GM12891 (cell line): Measurements from ENCODE around the gene COL5A1.

Experiments used
- POLR2A ChIP-seq: IDR thresholded peaks from 2 replicates; pipeline ENCODE4 v1.6.1; 2011; ENCODE audit warnings: low read depth, low read length, control low read depth
- POLR2AphosphoS5 ChIP-seq: IDR thresholded peaks from 2 replicates; pipeline ENCODE4 v1.6.1; 2011; ENCODE audit warnings: low read depth, low read length, control low read depth
- TAF1 ChIP-seq: IDR thresholded peaks from 2 replicates; pipeline ENCODE4 v1.6.1; 2011; ENCODE audit warnings: low read depth, low read length, control low read depth

DNA sequence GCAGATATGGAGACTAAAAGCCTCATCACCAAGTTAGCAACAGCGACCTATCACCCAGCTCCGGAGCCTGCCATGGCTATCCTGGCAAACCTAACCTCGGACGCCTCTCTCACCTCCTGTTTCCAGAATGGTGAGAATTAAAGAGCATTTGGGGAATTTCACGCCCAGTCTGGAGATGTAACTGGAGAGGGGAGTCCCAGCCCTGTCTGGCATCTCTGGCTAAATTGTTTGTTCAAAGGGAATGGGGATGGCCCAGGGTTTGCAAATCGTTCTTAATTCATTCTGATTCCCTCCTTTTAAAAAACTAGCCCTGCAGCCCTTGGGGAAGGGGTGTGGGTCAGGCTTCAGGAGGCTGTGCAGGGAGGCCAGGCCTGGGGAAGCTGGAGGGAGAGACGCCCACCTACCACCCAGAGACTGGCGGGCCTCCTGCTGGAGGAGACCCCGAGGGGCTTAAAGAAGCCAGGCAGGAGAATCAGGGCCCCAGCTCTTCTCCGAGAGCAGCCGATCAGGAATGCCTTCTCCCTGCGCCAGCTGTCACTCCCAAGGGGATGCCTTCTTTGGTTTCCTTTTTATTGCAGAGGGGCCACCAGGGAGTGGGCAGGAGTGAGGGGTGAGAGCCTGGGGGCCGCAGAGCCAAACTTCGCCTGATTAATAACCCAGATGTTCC lies 964 bp upstream of the COL5A1 start:
- TF ChIP-seq TAF1, result no peak
- TF ChIP-seq POLR2A, result no peak
- TF ChIP-seq POLR2AphosphoS5, result no peak
